DOHH2 (cell line): ENCODE results near the gene KDM4F.

Experiments used
- H3F3A ChIP-seq: fragments of 200-600 bp; sonication (generic), shearing (Covaris generic); 2 replicates; pipeline ENCODE4 v1.6.0; 2016; ENCODE audit warnings: antibody characterized with exemption, mild to moderate bottlenecking; ENCODE audit not compliant: control insufficient read depth, insufficient read depth
- H3K27ac ChIP-seq: fragments of 200-600 bp; sonication (generic); 2 replicates; pipeline ENCODE4 v1.5.1; 2014; ENCODE audit warnings: low read depth, mild to moderate bottlenecking, low read length, moderate library complexity
- H3K27me3 ChIP-seq: fragments of 200-600 bp; sonication (generic); 2 replicates; pipeline ENCODE4 v1.6.1; 2014; ENCODE audit warnings: mild to moderate bottlenecking, low read length, mixed read lengths; ENCODE audit not compliant: control insufficient read depth
- H3K36me3 ChIP-seq: fragments of 200-600 bp; sonication (generic); 2 replicates; pipeline ENCODE4 v1.6.1; 2014; ENCODE audit warnings: mild to moderate bottlenecking, low read length, moderate library complexity, mixed read lengths; ENCODE audit not compliant: control insufficient read depth
- H3K4me1 ChIP-seq: fragments of 200-600 bp; sonication (generic); 2 replicates; pipeline ENCODE4 v1.6.1; 2014; ENCODE audit warnings: mild to moderate bottlenecking, low read length, mixed read lengths; ENCODE audit not compliant: control insufficient read depth
- H3K4me2 ChIP-seq: fragments of 200-600 bp; sonication (generic); 2 replicates; pipeline ENCODE4 v1.6.0; 2014; ENCODE audit warnings: mild to moderate bottlenecking, low read length, moderate library complexity
- H3K4me3 ChIP-seq: fragments of 200-600 bp; sonication (generic); 2 replicates; pipeline ENCODE4 v1.5.1; 2014; ENCODE audit warnings: mild to moderate bottlenecking, low read length, mixed read lengths
- H3K79me2 ChIP-seq: fragments of 200-600 bp; sonication (generic); 2 replicates; pipeline ENCODE4 v1.6.1; 2014; ENCODE audit warnings: mild to moderate bottlenecking, low read length, mixed read lengths; ENCODE audit not compliant: control insufficient read depth
- H3K9me2 ChIP-seq: fragments of 200-600 bp; sonication (generic); replicated peaks from 2 replicates; pipeline ENCODE4 v1.6.1; 2014; ENCODE audit warnings: mild to moderate bottlenecking, low read length, mixed read lengths; ENCODE audit not compliant: control insufficient read depth
- H3K9me3 ChIP-seq: fragments of 200-600 bp; sonication (generic); 2 replicates; pipeline ENCODE4 v1.6.1; 2014; ENCODE audit warnings: antibody characterized with exemption, low read length, mixed read lengths; ENCODE audit not compliant: control insufficient read depth, insufficient read depth
- H4K20me1 ChIP-seq: fragments of 200-600 bp; sonication (generic); 2 replicates; pipeline ENCODE4 v1.6.0; 2014; ENCODE audit warnings: low read depth, mild to moderate bottlenecking, antibody characterized with exemption, low read length, moderate library complexity; ENCODE audit not compliant: control insufficient read depth, insufficient read depth
- EZH2phosphoT487 ChIP-seq: fragments of 200-600 bp; sonication (generic); IDR thresholded peaks from 2 replicates; pipeline ENCODE4 v1.6.1; 2017; ENCODE audit warnings: borderline replicate concordance, mild to moderate bottlenecking, antibody characterized with exemption, low read length, moderate library complexity, mixed read lengths
- TF ChIP-seq, protein P1 (sequence below): fragments of 200-600 bp; sonication (generic); IDR thresholded peaks from one replicate; pipeline ENCODE4 v1.5.1; 2014; ENCODE audit warnings: antibody characterized with exemption, mild to moderate bottlenecking, low read depth, low read length; ENCODE audit not compliant: poor library complexity, severe bottlenecking

Gene KDM4F

DNA sequence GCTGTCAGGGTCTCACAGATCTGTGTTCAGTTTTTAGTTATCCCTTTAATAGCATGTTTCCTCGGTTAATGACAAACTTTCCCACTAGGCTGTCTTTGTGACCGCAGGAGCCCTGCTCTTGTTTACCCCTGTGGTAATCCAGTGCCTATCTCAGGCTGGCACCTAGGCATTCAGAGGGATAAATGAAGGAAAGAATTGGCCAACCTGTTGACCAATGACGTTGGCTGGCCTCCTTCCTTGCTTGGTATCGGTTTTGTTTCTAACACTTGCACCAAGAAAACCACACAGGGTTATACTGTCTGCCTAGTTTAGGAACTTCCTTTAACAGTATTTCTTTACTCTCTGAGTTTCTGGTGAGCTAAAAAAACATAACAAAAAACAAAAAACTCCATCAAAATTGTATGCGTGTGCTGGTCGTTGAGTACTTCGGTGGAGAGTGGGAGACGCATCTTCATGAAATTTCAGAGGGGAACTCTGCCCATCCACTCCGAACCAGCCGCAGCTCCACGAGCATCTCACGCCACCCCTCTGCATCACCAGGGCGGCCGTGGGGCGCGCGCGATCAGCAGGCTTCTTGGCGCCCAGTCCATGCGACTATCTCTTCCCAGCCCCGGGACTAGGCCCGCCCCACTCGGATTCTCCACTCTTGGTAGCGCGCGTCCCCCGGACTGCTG lies 39.9 kb downstream of the KDM4F start:
- Histone ChIP-seq H3K4me2 (peak overlapping the region; percentile 83), H4K20me1 (no peaks in the 10 kb centered on the region), H3F3A (0 out of 2 replicates have a peak, but pooled peaks cover 2% of the 10 kb centered on the region), H3K9me2 (no peaks in the 10 kb centered on the region), H3K36me3 (no peaks in the 10 kb centered on the region), H3K27ac (no peak overlapping the region; the same call in 1 of the 2 replicates), H3K27me3 (no peaks in the 10 kb centered on the region), H3K4me3 (peak overlapping the region; percentile 89), H3K79me2 (peaks cover 19% of the 10 kb centered on the region), H3K4me1 (peaks cover 48% of the 10 kb centered on the region), H3K9me3 (no peaks in the 10 kb centered on the region)
- TF ChIP-seq EZH2phosphoT487, result no peak
- TF ChIP-seq, protein P1, sequence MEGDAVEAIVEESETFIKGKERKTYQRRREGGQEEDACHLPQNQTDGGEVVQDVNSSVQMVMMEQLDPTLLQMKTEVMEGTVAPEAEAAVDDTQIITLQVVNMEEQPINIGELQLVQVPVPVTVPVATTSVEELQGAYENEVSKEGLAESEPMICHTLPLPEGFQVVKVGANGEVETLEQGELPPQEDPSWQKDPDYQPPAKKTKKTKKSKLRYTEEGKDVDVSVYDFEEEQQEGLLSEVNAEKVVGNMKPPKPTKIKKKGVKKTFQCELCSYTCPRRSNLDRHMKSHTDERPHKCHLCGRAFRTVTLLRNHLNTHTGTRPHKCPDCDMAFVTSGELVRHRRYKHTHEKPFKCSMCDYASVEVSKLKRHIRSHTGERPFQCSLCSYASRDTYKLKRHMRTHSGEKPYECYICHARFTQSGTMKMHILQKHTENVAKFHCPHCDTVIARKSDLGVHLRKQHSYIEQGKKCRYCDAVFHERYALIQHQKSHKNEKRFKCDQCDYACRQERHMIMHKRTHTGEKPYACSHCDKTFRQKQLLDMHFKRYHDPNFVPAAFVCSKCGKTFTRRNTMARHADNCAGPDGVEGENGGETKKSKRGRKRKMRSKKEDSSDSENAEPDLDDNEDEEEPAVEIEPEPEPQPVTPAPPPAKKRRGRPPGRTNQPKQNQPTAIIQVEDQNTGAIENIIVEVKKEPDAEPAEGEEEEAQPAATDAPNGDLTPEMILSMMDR, result no peak

DNA sequence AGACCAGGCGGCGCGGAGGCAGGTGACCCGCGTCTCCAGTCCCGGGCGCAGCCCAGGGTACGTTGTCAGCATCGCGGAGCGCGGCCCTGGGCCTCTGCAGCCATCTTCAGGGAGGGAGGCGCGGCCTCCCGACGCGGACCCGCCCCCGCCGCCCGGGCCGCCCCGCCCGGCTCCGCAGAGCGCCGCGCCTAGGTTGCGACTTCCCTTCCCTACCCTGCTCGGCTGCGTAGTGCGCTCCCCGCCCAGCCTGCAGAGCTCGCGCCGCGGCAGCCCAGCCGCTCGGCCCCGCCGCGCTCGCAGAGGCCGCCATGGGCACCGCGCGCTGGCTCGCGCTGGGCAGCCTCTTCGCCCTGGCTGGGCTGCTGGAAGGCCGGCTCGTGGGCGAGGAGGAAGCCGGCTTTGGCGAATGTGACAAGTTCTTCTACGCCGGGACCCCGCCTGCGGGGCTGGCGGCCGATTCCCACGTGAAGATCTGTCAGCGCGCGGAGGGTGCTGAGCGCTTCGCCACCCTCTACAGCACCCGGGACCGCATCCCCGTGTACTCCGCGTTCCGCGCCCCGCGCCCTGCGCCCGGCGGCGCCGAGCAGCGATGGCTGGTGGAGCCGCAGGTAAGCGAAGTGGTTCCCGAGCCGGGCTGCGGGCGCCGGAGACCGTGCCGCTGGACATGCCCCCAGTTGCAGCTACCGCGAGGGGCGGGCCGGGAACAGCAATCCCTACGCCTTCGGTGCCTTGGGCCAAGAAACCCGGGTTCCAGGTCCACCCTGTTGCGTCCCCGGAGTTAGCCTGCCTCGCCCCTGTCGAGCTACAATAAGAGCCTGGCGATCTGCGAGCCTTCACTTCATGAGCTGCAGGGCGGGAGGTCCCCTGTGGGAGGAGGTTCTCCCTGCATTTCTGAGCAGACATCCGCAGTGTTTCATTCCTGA lies 40.7 kb downstream of the KDM4F start, which contains the start of gene ENDOD1:
Gene ENDOD1, plus strand, starts transcription at position 227 of the 923 bp plus-strand sequence. Its CDS starts 82 bp downstream, at position 309.
- H3K9me2 ChIP-seq, result no peaks in the 10 kb centered on the region
- peak within 1 kb of the TSS; percentile 89 for H3K4me3 ChIP-seq
- H3K4me2 ChIP-seq, result peak within 1 kb of the TSS; percentile 83
- H3K9me3 ChIP-seq, result no peaks in the 10 kb centered on the region
- H3K27me3 ChIP-seq, result no peaks in the 10 kb centered on the region
- peaks cover 56% of the 10 kb centered on the region for H3K4me1 ChIP-seq
- no peak for TF ChIP-seq EZH2phosphoT487
- TF ChIP-seq, protein P1, result peak; percentile 29
- peaks cover 6% of the 10 kb centered on the region; the same call in 1 of the 2 replicates for H3K36me3 ChIP-seq
- peaks cover 24% of the 10 kb centered on the region for H3K79me2 ChIP-seq
- 0 out of 2 replicates have a peak, but pooled peaks cover 2% of the 10 kb centered on the region for H3F3A ChIP-seq
- H4K20me1 ChIP-seq, result no peaks in the 10 kb centered on the region
- H3K27ac ChIP-seq, result peak within 1 kb of the TSS; percentile 5; the same call in 1 of the 2 replicates

DNA sequence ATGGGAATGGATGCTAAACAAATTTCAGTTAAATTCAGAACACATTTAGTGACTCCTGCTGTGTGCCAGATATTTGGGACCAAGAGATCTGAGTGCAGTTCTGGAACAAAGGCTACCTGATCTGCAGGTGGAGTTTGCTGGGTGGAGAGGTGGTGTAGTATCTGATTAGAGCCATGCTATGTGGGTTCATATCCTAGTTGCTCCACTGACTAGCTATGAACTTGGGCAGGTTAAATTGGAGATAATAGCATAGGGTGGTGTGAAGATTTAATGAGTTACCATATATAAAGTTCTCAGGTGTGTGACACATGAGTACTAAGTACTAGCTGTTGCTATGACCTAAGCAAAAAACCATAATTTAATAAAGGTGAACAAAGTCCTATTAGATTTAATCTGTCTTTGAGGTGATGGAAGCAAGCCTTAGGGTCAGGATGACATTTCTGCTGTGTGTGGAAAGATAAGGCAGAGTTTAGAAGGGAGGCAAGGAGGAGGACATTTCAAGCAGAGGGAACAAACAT lies 42.5 kb downstream of the KDM4F start:
- H3K27me3 ChIP-seq, result no peaks in the 10 kb centered on the region
- TF ChIP-seq EZH2phosphoT487, result no peak
- TF ChIP-seq, protein P1, result no peak
- H3K27ac ChIP-seq, result no peak overlapping the region

More for the DNA sequence above, 42.5 kb downstream of the KDM4F start:
- Histone ChIP-seq H3K4me1 (peaks cover 75% of the 10 kb centered on the region), H3F3A (peaks cover 16% of the 10 kb centered on the region), H4K20me1 (no peaks in the 10 kb centered on the region), H3K36me3 (peaks cover 15% of the 10 kb centered on the region), H3K9me2 (no peaks in the 10 kb centered on the region), H3K4me2 (peak overlapping the region; percentile 83; the same call in 1 of the 2 replicates), H3K9me3 (peaks cover 9% of the 10 kb centered on the region; the same call in 1 of the 2 replicates), H3K79me2 (peaks cover 34% of the 10 kb centered on the region), H3K4me3 (no peak overlapping the region)
